ENCODE results near the gene CNPY2. TPM values are rescaled to one million over a fixed set of nuclear protein-coding genes. Genes with fewer than 3 reads are reported as not detected.

Gene CNPY2
- total RNA-seq (100 to 1,000 TPM in 1 of 5 donors, 10 to 100 TPM in 4; 39.7 to 112 (median 94.1) TPM), polyA plus RNA-seq (100 to 1,000 TPM in 1 of 3 donors, 10 to 100 TPM in 2; 71.0 to 105 (median 73.9) TPM)
- long read RNA-seq, donor 1, transcript CNPY2-201 (6 exons, 1,214 nt): major isoform, 23 of 29 reads
- long read RNA-seq, donor 1, partial matches to known transcripts: 0 of 29 reads
- long read RNA-seq, donor 1, other reads (novel, unspliced or antisense): 0 of 29 reads
- long read RNA-seq, donor 2, transcript CNPY2-206 (3 exons, 817 nt): minor isoform, 14 of 60 reads
- long read RNA-seq, donor 2, transcript CNPY2-201 (6 exons, 1,214 nt): major isoform, 38 of 60 reads
- long read RNA-seq, donor 2, partial matches to known transcripts: 6 of 60 reads
- long read RNA-seq, donor 2, other reads (novel, unspliced or antisense): 0 of 60 reads
- long read RNA-seq, donor 3, transcript CNPY2-202 (2 exons, 670 nt): minor isoform, 5 of 29 reads
- long read RNA-seq, donor 3, transcript CNPY2-201 (6 exons, 1,214 nt): major isoform, 21 of 29 reads
- long read RNA-seq, donor 3, partial matches to known transcripts: 0 of 29 reads
- long read RNA-seq, donor 3, other reads (novel, unspliced or antisense): 0 of 29 reads
- long read RNA-seq, donor 4, partial matches to known transcripts: 0 of 5 reads
- long read RNA-seq, donor 4, other reads (novel, unspliced or antisense): 0 of 5 reads
- long read RNA-seq, donor 5, transcript CNPY2-201 (6 exons, 1,214 nt): major isoform, 36 of 43 reads
- long read RNA-seq, donor 5, partial matches to known transcripts: 0 of 43 reads
- long read RNA-seq, donor 5, other reads (novel, unspliced or antisense): 0 of 43 reads
- long read RNA-seq, donor 6, transcript CNPY2-202 (2 exons, 670 nt): minor isoform, 10 of 136 reads
- long read RNA-seq, donor 6, transcript CNPY2-201 (6 exons, 1,214 nt): major isoform, 94 of 136 reads
- long read RNA-seq, donor 6, transcript CNPY2-206 (3 exons, 817 nt): minor isoform, 13 of 136 reads
- long read RNA-seq, donor 6, transcript CNPY2-204 (3 exons, 984 nt): minor isoform, 5 of 136 reads
- long read RNA-seq, donor 6, partial matches to known transcripts: 13 of 136 reads
- long read RNA-seq, donor 6, other reads (novel, unspliced or antisense): 0 of 136 reads
- long read RNA-seq, donor 7, transcript CNPY2-206 (3 exons, 817 nt): minor isoform, 5 of 67 reads
- long read RNA-seq, donor 7, transcript CNPY2-204 (3 exons, 984 nt): minor isoform, 6 of 67 reads
- long read RNA-seq, donor 7, transcript CNPY2-201 (6 exons, 1,214 nt): major isoform, 46 of 67 reads
- long read RNA-seq, donor 7, partial matches to known transcripts: 7 of 67 reads
- long read RNA-seq, donor 7, other reads (novel, unspliced or antisense): 0 of 67 reads
- long read RNA-seq, donor 8, transcript CNPY2-201 (6 exons, 1,214 nt): major isoform, 45 of 77 reads
- long read RNA-seq, donor 8, transcript CNPY2-206 (3 exons, 817 nt): minor isoform, 11 of 77 reads
- long read RNA-seq, donor 8, partial matches to known transcripts: 14 of 77 reads
- long read RNA-seq, donor 8, other reads (novel, unspliced or antisense): 0 of 77 reads
- long read RNA-seq, donor 9, transcript CNPY2-204 (3 exons, 984 nt): minor isoform, 11 of 64 reads
- long read RNA-seq, donor 9, transcript CNPY2-206 (3 exons, 817 nt): minor isoform, 13 of 64 reads
- long read RNA-seq, donor 9, transcript CNPY2-201 (6 exons, 1,214 nt): major isoform, 36 of 64 reads
- long read RNA-seq, donor 9, partial matches to known transcripts: 0 of 64 reads
- long read RNA-seq, donor 9, other reads (novel, unspliced or antisense): 0 of 64 reads
- long read RNA-seq, donor 10, transcript CNPY2-201 (6 exons, 1,214 nt): major isoform, 8 of 13 reads
- long read RNA-seq, donor 10, partial matches to known transcripts: 0 of 13 reads
- long read RNA-seq, donor 10, other reads (novel, unspliced or antisense): 0 of 13 reads

GRCh38 chr12:56315622-56316473 lies at the start of gene CNPY2:
Gene CNPY2, minus strand, starts transcription at chr12:56315988. Its CDS starts 771 bp downstream, at chr12:56315217.
- intact Hi-C loops (cut with DNase I; ENCODE audit: low total_unique reads): no loop called here
- H3K9me3 ChIP-seq: no peaks in the 10 kb centered on the region
- no peaks in the 10 kb centered on the region for H3K27me3 ChIP-seq
- peak within 1 kb of the TSS; percentile 68 to 96 (median 87) for H3K4me3 ChIP-seq
- H3K27ac ChIP-seq: peak within 1 kb of the TSS; percentile 92 to 97 (median 94)
- H3K36me3 ChIP-seq: peaks cover 18 to 65% (median 62%) of the 10 kb centered on the region in 4 donors
- DNase-seq: peak; percentile 95 to 98
- WGBS, 5 donors: 0 to 1% (median 0%) methylated on average over 29 to 62 of the region's 62 CpGs
- peaks cover 15 to 26% (median 17%) of the 10 kb centered on the region in 4 donors for H3K4me1 ChIP-seq
- TF ChIP-seq POLR2AphosphoS5 (IDR thresholded peaks at IDR 0.05) (peak; percentile 32 to 89 (median 86)), POLR2A (IDR thresholded peaks at IDR 0.05) (peak in 2 of 4 donors; percentile 5 to 72), EP300 (IDR thresholded peaks at IDR 0.05) (no peak), CTCF (IDR thresholded peaks at IDR 0.05) (peak in 2 of 7 experiments; percentile 10 to 36)

GRCh38 chr12:56362130-56363059 lies 46.6 kb upstream of the CNPY2 start, which contains the start of gene APOF:
Gene APOF, minus strand, starts transcription at chr12:56362857. Its CDS starts 112 bp downstream, at chr12:56362745.
- no peak for TF ChIP-seq POLR2A (IDR thresholded peaks at IDR 0.05)
- TF ChIP-seq EP300 (IDR thresholded peaks at IDR 0.05): no peak
- TF ChIP-seq POLR2AphosphoS5 (IDR thresholded peaks at IDR 0.05): no peak
- no peak for TF ChIP-seq CTCF (IDR thresholded peaks at IDR 0.05)
- intact Hi-C loops (cut with DNase I; ENCODE audit: low total_unique reads): loop anchor here (10.0 kb wide), 1 partner anchor 92 kb away; the partner anchor contains the start of gene MIP
- 94 to 96% (median 94%) methylated on average over 10 of the region's 10 CpGs for WGBS, 5 donors

More at GRCh38 chr12:56362130-56363059, 46.6 kb upstream of the CNPY2 start, which contains the start of gene APOF:
- no peaks in the 10 kb centered on the region for H3K27me3 ChIP-seq
- peaks cover 0 to 4% (median 0%) of the 10 kb centered on the region in 4 donors for H3K36me3 ChIP-seq
- H3K27ac ChIP-seq: no peak within 1 kb of the TSS
- H3K4me1 ChIP-seq: peaks cover 12 to 28% (median 17%) of the 10 kb centered on the region in 4 donors
- H3K9me3 ChIP-seq: no peaks in the 10 kb centered on the region
- H3K4me3 ChIP-seq: no peak within 1 kb of the TSS
- DNase-seq: no peak

Measured in stomach (tissue), 19 donors.